ENCODE measurements around the gene U2AF1L4. TPM values are rescaled to one million over a fixed set of nuclear protein-coding genes. Genes with fewer than 3 reads are reported as not detected.

The U2AF1L4 gene
- total RNA-seq, 6 experiments from 2014 or later, result 18.0 to 20.8 (median 18.7) TPM

- Mint-ChIP-seq H3K27me3 (ENCODE audit: insufficient read depth) (peaks cover 2% of the 10 kb centered on the region), H3K4me3 (no peak overlapping the region), H3K4me1 (ENCODE audit: low read depth) (peaks cover 6% of the 10 kb centered on the region; the same call in 1 of the 2 replicates), H3K27ac (no peak overlapping the region), H3K36me3 (ENCODE audit: low read depth) (peaks cover 12% of the 10 kb centered on the region), H3K9me3 (no peaks in the 10 kb centered on the region)
- no peak for TF ChIP-seq CTCF (IDR thresholded peaks at IDR 0.05)
- no peak for DNase-seq
Observed at GRCh38 chr19:35766571-35767104, 21.4 kb upstream of the U2AF1L4 start.

- Mint-ChIP-seq H3K9me3 (no peaks in the 10 kb centered on the region), H3K36me3 (ENCODE audit: low read depth) (peaks cover 13% of the 10 kb centered on the region), H3K27ac (no peak overlapping the region), H3K4me1 (ENCODE audit: low read depth) (peaks cover 7% of the 10 kb centered on the region), H3K4me3 (no peak overlapping the region), H3K27me3 (ENCODE audit: insufficient read depth) (peaks cover 2% of the 10 kb centered on the region; the same call in 1 of the 2 replicates)
- TF ChIP-seq CTCF (IDR thresholded peaks at IDR 0.05), result no peak
- no peak for DNase-seq
Observed at GRCh38 chr19:35764432-35765315, 19.5 kb upstream of the U2AF1L4 start.

GRCh38 chr19:35760711-35761349 lies 15.6 kb upstream of the U2AF1L4 start:
- H3K4me1 Mint-ChIP-seq (ENCODE audit: low read depth), result peaks cover 32% of the 10 kb centered on the region
- H3K4me3 Mint-ChIP-seq, result no peak overlapping the region
- TF ChIP-seq CTCF (IDR thresholded peaks at IDR 0.05), result no peak; the same call in 1 of the 2 replicates
- peaks cover 4% of the 10 kb centered on the region; the same call in 1 of the 2 replicates for H3K27me3 Mint-ChIP-seq (ENCODE audit: insufficient read depth)
- no peak overlapping the region for H3K27ac Mint-ChIP-seq
- DNase-seq, result no peak
- no peaks in the 10 kb centered on the region for H3K9me3 Mint-ChIP-seq
- H3K36me3 Mint-ChIP-seq (ENCODE audit: low read depth), result peaks cover 17% of the 10 kb centered on the region; the same call in 1 of the 2 replicates

GRCh38 chr19:35759697-35760096 lies 14.5 kb upstream of the U2AF1L4 start:
- H3K27ac Mint-ChIP-seq, result no peak overlapping the region
- DNase-seq, result no peak
- peaks cover 37% of the 10 kb centered on the region for H3K4me1 Mint-ChIP-seq (ENCODE audit: low read depth)
- H3K27me3 Mint-ChIP-seq (ENCODE audit: insufficient read depth), result peaks cover 6% of the 10 kb centered on the region
- TF ChIP-seq CTCF (IDR thresholded peaks at IDR 0.05), result no peak
- H3K36me3 Mint-ChIP-seq (ENCODE audit: low read depth), result peaks cover 17% of the 10 kb centered on the region; the same call in 1 of the 2 replicates
- H3K9me3 Mint-ChIP-seq, result no peaks in the 10 kb centered on the region
- H3K4me3 Mint-ChIP-seq, result peak overlapping the region; percentile 92

GRCh38 chr19:35757749-35758608 lies 12.8 kb upstream of the U2AF1L4 start, which contains the start of gene PROSER3:
TSS of gene PROSER3 (plus strand) at chr19:35758176. CDS start at chr19:35758216, 40 bp downstream.
- peaks cover 42% of the 10 kb centered on the region for H3K4me1 Mint-ChIP-seq (ENCODE audit: low read depth)
- TF ChIP-seq CTCF (IDR thresholded peaks at IDR 0.05), result no peak

More at GRCh38 chr19:35757749-35758608, 12.8 kb upstream of the U2AF1L4 start, which contains the start of gene PROSER3:
- H3K9me3 Mint-ChIP-seq, result no peaks in the 10 kb centered on the region
- H3K4me3 Mint-ChIP-seq, result peak within 1 kb of the TSS; percentile 92
- H3K36me3 Mint-ChIP-seq (ENCODE audit: low read depth), result peaks cover 17% of the 10 kb centered on the region; the same call in 1 of the 2 replicates
- peak; percentile 100 for DNase-seq
- H3K27me3 Mint-ChIP-seq (ENCODE audit: insufficient read depth), result peaks cover 9% of the 10 kb centered on the region
- H3K27ac Mint-ChIP-seq, result peak within 1 kb of the TSS; percentile 99

Measured in HFFc6 (cell line).